ENCODE data around the gene HPCAL1. TPM values are rescaled to one million over a fixed set of nuclear protein-coding genes. Genes with fewer than 3 reads are reported as not detected.

HPCAL1 gene
- total RNA-seq, 3 donors from 2014 or later, result 42.0 to 98.1 (median 47.7) TPM

GRCh38 chr2:10397878-10398277, 95.2 kb downstream of the HPCAL1 start:
- no peak for DNase-seq
- Histone ChIP-seq H3K36me3 (ENCODE audit: low read depth) (no peaks in the 10 kb centered on the region), H3K4me3 (no peak overlapping the region), H3K4me1 (ENCODE audit: low read depth) (peaks cover 18% of the 10 kb centered on the region), H3K9me3 (no peaks in the 10 kb centered on the region)
- ATAC-seq, result peak; percentile 5
- TF ChIP-seq CTCF (IDR thresholded peaks at IDR 0.05), result no peak
- intact Hi-C loops (cut with DNase I, micrococcal nuclease), result no loop called here

GRCh38 chr2:10398496-10398895, 95.8 kb downstream of the HPCAL1 start:
- TF ChIP-seq CTCF (IDR thresholded peaks at IDR 0.05), result no peak
- Histone ChIP-seq H3K4me1 (ENCODE audit: low read depth) (peaks cover 18% of the 10 kb centered on the region), H3K36me3 (ENCODE audit: low read depth) (no peaks in the 10 kb centered on the region), H3K4me3 (no peak overlapping the region), H3K9me3 (no peaks in the 10 kb centered on the region)
- peak; percentile 73 to 81 (median 80) for DNase-seq
- peak; percentile 81 for ATAC-seq
- intact Hi-C loops (cut with DNase I, micrococcal nuclease), result no loop called here

- H3K4me3 ChIP-seq, result no peak overlapping the region
- no peak for DNase-seq
- H3K4me1 ChIP-seq (ENCODE audit: low read depth), result peaks cover 18% of the 10 kb centered on the region
- TF ChIP-seq CTCF (IDR thresholded peaks at IDR 0.05), result no peak
- H3K36me3 ChIP-seq (ENCODE audit: low read depth), result no peaks in the 10 kb centered on the region
- no peak for ATAC-seq
- no peaks in the 10 kb centered on the region for H3K9me3 ChIP-seq
- intact Hi-C loops (cut with DNase I, micrococcal nuclease), result no loop called here
Observed at GRCh38 chr2:10399358-10399757, 96.7 kb downstream of the HPCAL1 start.

- intact Hi-C loops (cut with DNase I, micrococcal nuclease), result no loop called here
- no peak for ATAC-seq
- H3K4me3 ChIP-seq, result no peak overlapping the region
- H3K36me3 ChIP-seq (ENCODE audit: low read depth), result no peaks in the 10 kb centered on the region
- peak in 1 of 3 donors; percentile 52 for DNase-seq
- peaks cover 18% of the 10 kb centered on the region for H3K4me1 ChIP-seq (ENCODE audit: low read depth)
- TF ChIP-seq CTCF (IDR thresholded peaks at IDR 0.05), result no peak
- no peaks in the 10 kb centered on the region for H3K9me3 ChIP-seq
Observed at GRCh38 chr2:10400002-10400401, 97.3 kb downstream of the HPCAL1 start.

GRCh38 chr2:10400568-10400977, 97.9 kb downstream of the HPCAL1 start:
- intact Hi-C loops (cut with DNase I, micrococcal nuclease), result no loop called here
- peak; percentile 1 for ATAC-seq
- H3K4me1 ChIP-seq (ENCODE audit: low read depth), result peaks cover 18% of the 10 kb centered on the region

More at GRCh38 chr2:10400568-10400977, 97.9 kb downstream of the HPCAL1 start:
- Histone ChIP-seq H3K9me3 (no peaks in the 10 kb centered on the region), H3K4me3 (no peak overlapping the region), H3K36me3 (ENCODE audit: low read depth) (no peaks in the 10 kb centered on the region)
- TF ChIP-seq CTCF (IDR thresholded peaks at IDR 0.05), result no peak
- peak in 1 of 3 donors; percentile 41 for DNase-seq
